Nucleus accumbens (tissue), 56 donors: ENCODE data around the gene TRPV3.
"Not testable (repeated sequence)": the region's sequence is repeated elsewhere in the genome, so short reads cannot be mapped to it uniquely, and the experiment has no call there.

Experiments used
- DNase-seq, 56 donors: peaks; one replicate each; lab custom pipeline; 2025; lab: John Stamatoyannopoulos, UW

Gene TRPV3

DNA sequence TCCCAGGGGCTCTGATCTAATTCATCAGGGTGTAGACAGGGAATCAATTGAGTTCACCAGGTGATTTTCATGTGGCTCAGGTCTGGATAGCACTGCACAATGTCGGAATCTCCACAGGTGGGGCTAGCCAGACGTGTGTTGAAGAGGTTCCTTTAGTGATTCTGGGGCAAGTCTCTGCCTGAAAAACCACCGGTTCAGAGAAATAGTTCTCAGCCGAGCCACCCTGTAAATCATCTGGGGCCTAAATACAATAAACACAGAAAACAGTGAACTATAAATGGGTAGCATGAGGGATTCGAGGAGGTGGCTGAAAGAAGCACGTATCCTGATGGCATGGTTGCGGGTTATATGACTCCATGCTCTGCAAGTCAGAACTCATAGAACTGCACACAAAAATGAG is 60.5 kb downstream of the TRPV3 start:
- no peak for DNase-seq

DNA sequence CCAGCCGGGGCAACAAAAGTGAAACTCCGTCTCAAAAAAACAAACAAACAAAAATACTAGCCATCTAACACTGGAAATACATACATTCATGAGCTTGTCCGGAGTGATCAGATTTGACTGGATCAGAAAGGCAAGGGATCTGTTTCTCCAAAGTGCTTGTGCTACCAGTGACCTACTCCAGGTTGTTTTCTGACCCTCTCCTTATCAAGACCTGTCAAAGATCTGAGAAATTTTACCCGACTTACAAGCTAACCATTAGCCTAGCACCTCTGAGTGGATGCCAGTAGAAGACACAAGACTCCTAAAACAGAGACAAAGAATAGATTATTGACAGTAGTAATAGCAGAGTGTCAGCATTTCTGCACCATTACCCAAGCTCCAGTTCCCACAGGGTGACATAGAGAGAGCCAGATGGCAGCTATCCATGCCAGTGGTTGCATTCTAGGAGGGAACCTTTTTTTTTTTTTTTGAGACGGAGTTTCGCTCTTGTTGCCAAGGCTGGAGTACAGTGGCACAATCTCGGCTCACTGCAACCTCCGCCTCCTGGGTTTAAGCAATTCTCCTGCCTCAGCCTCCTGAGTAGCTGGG is 72.0 kb downstream of the TRPV3 start:
- no peak for DNase-seq

DNA sequence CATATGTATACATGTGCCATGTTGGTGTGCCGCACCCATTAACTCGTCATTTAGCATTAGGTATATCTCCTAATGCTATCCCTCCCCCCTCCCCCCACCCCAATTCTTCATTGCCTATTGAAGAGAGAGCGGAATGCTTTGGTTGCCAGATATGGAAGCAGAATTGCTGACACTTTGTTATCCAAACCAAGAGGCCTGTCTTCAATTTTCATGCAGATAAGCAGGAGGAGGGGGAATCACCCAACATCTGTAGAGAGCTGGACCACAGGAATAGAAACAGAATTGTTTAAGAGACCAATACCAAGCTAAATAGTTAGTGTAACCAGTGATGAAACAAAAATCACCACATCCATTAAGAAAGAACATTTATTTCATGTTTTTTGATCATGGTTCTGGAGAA is 74.8 kb downstream of the TRPV3 start:
- no peak for DNase-seq

DNA sequence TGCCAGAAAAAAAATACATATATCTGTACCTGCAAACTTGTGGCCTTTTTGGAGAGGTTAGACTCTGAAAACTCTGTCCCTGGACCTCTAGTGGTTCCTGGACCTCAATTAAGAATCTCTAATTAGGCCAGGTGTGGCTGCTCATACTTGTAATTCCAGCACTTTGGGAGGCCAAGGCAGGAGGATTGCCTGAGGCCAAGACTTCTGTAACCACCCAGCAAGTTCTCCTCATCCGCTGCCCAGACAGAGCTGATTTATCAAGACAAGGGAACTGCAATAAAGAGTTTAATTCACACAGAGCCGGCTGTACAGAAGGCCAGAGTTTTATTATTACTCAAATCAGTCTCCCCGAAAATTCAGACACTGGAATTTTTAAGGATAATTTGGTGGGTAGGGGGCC is 77.6 kb downstream of the TRPV3 start:
- no peak for DNase-seq

DNA sequence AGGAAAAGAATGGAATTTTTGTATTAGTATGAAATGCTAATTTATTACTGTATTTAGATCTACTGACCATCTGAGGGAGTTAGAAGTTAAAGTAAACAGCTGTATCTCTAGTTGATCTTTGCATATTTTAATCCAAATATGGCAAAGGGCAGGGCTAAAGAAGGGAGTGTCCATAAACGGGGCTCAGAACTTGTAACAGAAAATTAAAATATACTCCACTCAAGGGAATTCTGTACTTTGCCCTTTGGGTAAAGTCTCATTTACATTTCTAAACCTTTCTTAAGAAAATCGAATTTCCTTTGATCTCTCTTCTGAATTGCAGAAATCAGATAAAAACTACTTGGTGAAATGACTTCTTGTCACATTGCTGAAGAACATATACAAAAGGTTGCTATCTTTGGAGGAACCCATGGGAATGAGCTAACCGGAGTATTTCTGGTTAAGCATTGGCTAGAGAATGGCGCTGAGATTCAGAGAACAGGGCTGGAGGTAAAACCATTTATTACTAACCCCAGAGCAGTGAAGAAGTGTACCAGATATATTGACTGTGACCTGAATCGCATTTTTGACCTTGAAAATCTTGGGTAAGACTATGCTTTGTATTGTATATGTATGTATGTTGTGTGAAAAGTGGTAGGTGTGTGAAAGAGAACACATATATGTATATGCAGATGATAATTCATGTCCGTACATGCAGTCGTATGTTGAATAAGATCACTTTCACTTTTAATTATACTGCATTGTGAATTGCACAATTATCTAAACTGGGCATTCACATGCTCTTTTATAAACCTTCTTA is 81.6 kb downstream of the TRPV3 start, which contains the start of gene ASPA:
ASPA (plus strand) TSS at position 186 of the 799 bp plus-strand sequence; CDS start at position 349, 163 bp downstream.
- DNase-seq: no peak

DNA sequence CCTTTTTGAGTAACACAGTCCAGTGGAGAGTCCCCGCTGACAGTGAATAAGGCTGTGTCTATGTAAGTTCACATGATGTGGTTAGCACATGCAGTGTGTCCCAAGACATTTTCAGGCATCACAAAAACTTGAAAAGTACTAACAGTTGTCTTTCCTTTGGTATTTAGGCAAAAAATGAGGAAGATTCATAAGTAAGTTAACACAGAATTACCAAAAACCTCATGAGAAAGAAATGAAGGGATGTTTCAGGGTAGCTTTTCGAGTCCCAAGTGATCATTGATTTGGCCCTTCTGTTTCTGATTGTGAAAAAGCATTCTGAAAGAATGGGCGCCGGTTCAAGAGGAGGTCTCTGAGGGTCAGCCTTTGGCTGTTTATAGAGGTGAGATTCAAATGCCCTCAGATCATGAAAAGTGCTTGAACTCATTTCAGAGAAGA is 82.3 kb downstream of the TRPV3 start:
- no peak for DNase-seq

DNA sequence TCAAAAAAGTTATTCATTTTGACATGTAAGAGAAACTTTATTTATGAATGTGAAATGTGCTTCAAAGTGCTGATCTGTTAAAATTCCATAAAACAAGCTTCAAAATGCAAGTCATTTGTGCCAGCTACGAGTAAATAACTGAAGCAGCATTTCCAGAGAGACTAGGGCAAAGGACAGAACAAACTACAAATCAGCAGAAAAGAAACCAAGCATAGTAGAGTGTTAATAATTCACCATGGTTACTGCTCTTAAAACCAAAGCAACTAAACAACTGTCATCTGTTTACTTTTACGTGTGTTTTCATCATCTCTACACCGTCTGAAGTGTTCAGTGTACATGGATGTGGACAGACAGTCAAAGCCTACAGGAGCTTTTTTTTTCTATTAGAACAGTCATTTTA is 83.4 kb downstream of the TRPV3 start:
- DNase-seq: no peak

DNA sequence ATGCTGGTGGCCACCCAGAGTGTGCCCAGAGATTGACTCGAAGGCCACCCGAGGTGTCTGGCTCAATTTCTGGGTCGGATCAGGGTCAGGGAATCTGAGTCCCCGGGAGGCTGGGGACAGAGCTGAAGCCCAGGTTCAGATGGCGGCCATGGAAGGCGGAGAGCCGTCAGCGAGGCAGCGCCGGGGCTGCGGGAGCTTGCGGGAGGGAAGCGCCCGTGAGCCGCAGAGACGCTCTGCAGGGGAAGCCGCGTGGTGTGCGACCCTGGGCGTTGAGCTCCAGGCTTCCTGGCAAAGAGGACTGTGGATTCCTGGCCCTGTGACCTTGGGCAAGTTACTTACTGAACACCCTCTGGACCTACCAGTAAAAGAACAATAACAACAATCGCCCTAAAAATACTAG is 85.5 kb downstream of the TRPV3 start:
- no peak for DNase-seq

DNA sequence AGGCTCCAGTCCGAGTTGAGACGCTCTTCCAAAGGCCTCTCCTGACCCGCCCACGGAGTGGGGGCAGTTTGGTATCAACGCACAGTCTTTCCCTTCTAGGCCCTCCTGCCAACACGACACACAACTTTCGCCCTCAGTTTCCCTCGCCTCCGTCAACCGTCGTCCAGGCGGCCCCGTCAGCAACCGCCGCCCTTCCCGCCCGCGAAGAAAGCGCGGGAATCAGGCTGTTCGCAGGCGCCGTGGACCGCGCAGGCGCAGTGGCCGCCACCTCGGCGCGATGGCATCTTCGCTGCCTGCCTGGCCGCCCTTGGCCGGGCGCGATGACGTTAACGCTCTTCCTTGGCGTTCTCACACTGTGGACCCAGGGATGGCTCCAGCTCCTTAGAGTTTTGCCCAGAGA is 86.0 kb downstream of the TRPV3 start, which contains the start of gene SPATA22:
SPATA22 (minus strand) TSS at position 221 of the 400 bp plus-strand sequence. CDS start 2,494 bp downstream, outside the sequence.
- no peak for DNase-seq

DNA sequence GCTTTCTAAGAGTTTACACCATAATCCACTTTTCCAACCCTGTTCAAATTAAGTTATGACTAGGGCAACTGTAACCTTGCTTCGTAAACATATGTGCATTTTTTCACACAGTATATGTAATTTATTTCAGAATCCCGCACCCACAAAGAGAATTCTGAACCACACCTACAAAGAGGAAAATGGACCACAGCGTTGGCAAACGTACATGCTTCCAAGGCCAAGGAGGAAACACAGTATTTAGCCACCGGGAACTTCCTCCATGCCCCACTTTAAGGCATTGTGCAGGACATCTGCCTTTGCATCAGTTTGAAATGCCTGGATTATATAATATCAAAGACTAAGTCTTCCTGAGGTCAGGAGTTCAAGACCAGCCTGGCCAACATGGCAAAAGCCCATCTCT is 88.1 kb downstream of the TRPV3 start:
- DNase-seq: no peak

DNA sequence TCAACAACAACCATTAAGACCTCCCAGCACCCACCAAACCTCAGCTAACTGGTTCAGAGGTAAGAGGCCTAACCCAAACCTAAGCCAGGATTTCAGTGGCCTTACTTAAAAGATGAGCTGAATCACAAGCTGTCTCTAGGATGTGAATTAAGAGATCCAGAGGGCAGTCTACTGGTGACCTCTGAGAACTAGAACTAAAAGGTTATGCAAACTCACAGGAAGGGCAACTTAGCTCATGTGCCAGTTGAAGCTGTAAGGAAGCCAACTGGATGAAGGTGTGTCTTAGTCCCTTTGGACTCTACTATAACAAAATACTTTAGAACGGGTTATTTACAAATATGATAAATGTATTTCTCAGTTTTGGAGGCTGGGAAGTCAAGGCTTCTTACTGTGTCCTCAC is 91.3 kb downstream of the TRPV3 start:
- not testable (repeated sequence) for DNase-seq
